Keratinocyte (primary cell): ENCODE results near the gene SOWAHA. TPM values are rescaled to one million over a fixed set of nuclear protein-coding genes. Genes with fewer than 3 reads are reported as not detected.
A peak's percentile ranks its signal among the peaks of the same experiment; 100 is the strongest.

Source experiments
- DNase-seq: peaks from one replicate; pipeline ENCODE4 v3.0.0-alpha.2; 2011; ENCODE audit warnings: low read depth, missing footprints, low spot score
- FAIRE-seq: peaks from 2 replicates; lab custom pipeline; 2011; peaks lifted over from hg19 to GRCh38; lab: Jason Lieb, UNC
- H2AFZ ChIP-seq: 2 replicates; pipeline ENCODE4 v1.6.0; 2012; ENCODE audit warnings: low read length, control low read depth, inconsistent platforms; ENCODE audit not compliant: control insufficient read depth
- H3K27ac ChIP-seq: 2 replicates; pipeline ENCODE4 v1.5.1; 2011; ENCODE audit warnings: low read length; ENCODE audit not compliant: control insufficient read depth, insufficient read depth
- H3K27me3 ChIP-seq: 3 replicates; pipeline ENCODE4 v1.6.0; 2011; ENCODE audit warnings: low read length; ENCODE audit not compliant: control insufficient read depth, insufficient read depth; ENCODE audit errors: extremely low read depth
- H3K36me3 ChIP-seq, 2 experiments: 2 replicates in 1 of 2; 3 replicates in 1 of 2; pipeline ENCODE4 v1.5.1; 2011; ENCODE audit warnings: low read length in 2 of 2, mild to moderate bottlenecking in 1 of 2; ENCODE audit not compliant: control insufficient read depth in 2 of 2, insufficient read depth in 2 of 2; ENCODE audit errors: extremely low read depth in 1 of 2
- H3K4me1 ChIP-seq: 3 replicates; pipeline ENCODE4 v1.5.1; 2011; ENCODE audit warnings: low read length; ENCODE audit not compliant: control insufficient read depth, insufficient read depth; ENCODE audit errors: extremely low read depth
- H3K4me2 ChIP-seq: 3 replicates; pipeline ENCODE4 v1.6.0; 2011; ENCODE audit warnings: low read depth, low read length; ENCODE audit not compliant: control insufficient read depth, insufficient read depth; ENCODE audit errors: extremely low read depth
- H3K4me3 ChIP-seq, 3 experiments: fragments of 200-600 bp in 1 of 3; sonication (generic) in 1 of 3; 2 replicates in 2 of 3; 3 replicates in 1 of 3; pipeline ENCODE4 v1.5.1; 2011 to 2016; ENCODE audit warnings: low read length in 3 of 3, mild to moderate bottlenecking in 3 of 3, control low read depth in 2 of 3, inconsistent platforms in 1 of 3, low read depth in 1 of 3, mixed read lengths in 1 of 3, mixed run types in 1 of 3, moderate library complexity in 1 of 3; ENCODE audit not compliant: control insufficient read depth in 2 of 3, insufficient read depth in 2 of 3; ENCODE audit errors: extremely low read depth in 1 of 3
- H3K79me2 ChIP-seq: 2 replicates; pipeline ENCODE4 v1.6.0; 2012; ENCODE audit warnings: low read length; ENCODE audit not compliant: control insufficient read depth, insufficient read depth
- H3K9ac ChIP-seq: 3 replicates; pipeline ENCODE4 v1.6.0; 2011; ENCODE audit warnings: low read length; ENCODE audit not compliant: control insufficient read depth, insufficient read depth; ENCODE audit errors: extremely low read depth
- H3K9me1 ChIP-seq: 3 replicates; pipeline ENCODE4 v1.6.0; 2011; ENCODE audit warnings: low read length; ENCODE audit not compliant: control insufficient read depth, insufficient read depth; ENCODE audit errors: extremely low read depth
- H3K9me3 ChIP-seq: 2 replicates; pipeline ENCODE4 v1.5.1; 2012; ENCODE audit warnings: low read depth, low read length; ENCODE audit not compliant: control insufficient read depth
- H4K20me1 ChIP-seq: 3 replicates; pipeline ENCODE4 v1.6.0; 2011; ENCODE audit warnings: low read length; ENCODE audit not compliant: control insufficient read depth, insufficient read depth; ENCODE audit errors: extremely low read depth
- EZH2 ChIP-seq: IDR thresholded peaks from one replicate; pipeline ENCODE4 v1.6.1; 2012; ENCODE audit warnings: inconsistent platforms, mild to moderate bottlenecking, low read length, moderate library complexity
- dilution Hi-C: fragments of 300-500 bp; cut with MboI; formaldehyde crosslinking; loops from one replicate; pipeline ENCODE4 v1.7.0; 2020; ENCODE audit warnings: low sequenced_read_pairs; ENCODE audit not compliant: extremely low pct_ligation_motif_present
- polyA plus RNA-seq, 5 experiments: library from polyadenylated mRNA; depleted of rRNA in 3 of 5; stranded (reverse) in 3 of 5; stranded (forward) in 1 of 5; unstranded in 1 of 5; fragments of >200 nt; gene quantifications; 1 replicate in 1 of 5; 2 replicates in 3 of 5; 3 replicates in 1 of 5; pipeline versions ENCODE4 v1.2.1 to v1.2.3, GENCODE V29; 2011 to 2012; ENCODE audit warnings: missing spikeins in 2 of 5, low read depth in 1 of 5, low replicate concordance in 1 of 5
- TF ChIP-seq, protein P1 (sequence below), 3 experiments: IDR thresholded peaks in 1 of 3; conservative IDR thresholded peaks in 1 of 3; optimal IDR thresholded peaks in 1 of 3; 2 replicates in 2 of 3; 3 replicates in 1 of 3; pipeline versions ENCODE3 to v1.5.1; 2011; ENCODE audit warnings: low read length in 3 of 3, mild to moderate bottlenecking in 3 of 3, moderate library complexity in 2 of 3, control low read depth in 1 of 3, inconsistent platforms in 1 of 3; ENCODE audit not compliant: insufficient read depth in 2 of 3; ENCODE audit errors: extremely low read depth in 1 of 3

The SOWAHA gene
- polyA plus RNA-seq, 1 donor (not counting 4 experiments of a cell fraction or from before 2014, with no cell fraction given) = not detected

- peak overlapping the region; percentile 52 for H3K4me2 ChIP-seq
- no peak for FAIRE-seq
- dilution Hi-C loops = no loop called here
Observed at GRCh38 chr5:132828846-132829494, 15.9 kb downstream of the SOWAHA start.

DNA sequence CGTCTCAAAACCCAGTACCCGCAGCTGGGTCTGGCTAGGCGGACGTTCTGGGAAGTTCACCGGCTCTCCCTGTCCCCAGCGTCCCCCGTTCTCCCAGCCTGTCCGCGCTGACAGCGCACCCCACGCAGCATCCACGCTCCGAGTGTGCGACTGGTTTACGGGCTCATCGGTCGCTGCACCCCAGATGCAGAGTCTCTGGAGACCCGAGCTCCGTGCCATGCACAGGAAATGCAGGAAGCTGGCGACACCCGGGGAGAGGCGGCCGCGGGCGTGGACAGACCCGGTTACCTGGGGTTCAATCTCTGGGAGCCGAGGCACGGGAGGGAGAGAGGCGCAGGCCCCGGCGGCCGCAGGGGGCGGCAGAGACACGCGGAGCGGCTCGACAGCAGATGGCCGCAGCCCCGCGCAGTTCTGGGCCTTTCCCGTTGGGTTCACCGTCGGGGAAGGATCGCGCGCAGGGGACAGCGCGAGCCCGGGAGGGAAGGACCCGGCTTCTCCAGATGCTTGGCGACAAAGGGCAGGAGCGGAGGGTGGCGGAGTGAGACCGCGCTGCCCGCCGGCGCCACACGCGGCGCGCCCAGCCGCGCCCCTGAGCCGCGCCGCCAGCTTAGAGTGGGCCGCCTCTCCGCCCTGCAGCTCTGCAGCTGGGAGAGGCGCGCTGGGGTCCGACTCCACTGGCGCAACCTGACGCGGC is 16.8 kb downstream of the SOWAHA start:
- Histone ChIP-seq H3K27ac (no peak overlapping the region), H3K27me3 (peaks cover 21% of the 10 kb centered on the region), H3K4me1 (no peaks in the 10 kb centered on the region), H3K4me3 (peak overlapping the region; percentile 39 to 67 (median 66)), H4K20me1 (no peaks in the 10 kb centered on the region), H3K9me3 (no peaks in the 10 kb centered on the region), H3K4me2 (peak overlapping the region; percentile 52), H3K9me1 (no peaks in the 10 kb centered on the region), H3K36me3 (no peaks in the 10 kb centered on the region), H2AFZ (peak overlapping the region; percentile 82), H3K79me2 (no peaks in the 10 kb centered on the region), H3K9ac (peak overlapping the region; percentile 54)
- FAIRE-seq (no peak), DNase-seq (no peak)
- dilution Hi-C loops = no loop called here
- TF ChIP-seq EZH2 = peak; percentile 40
- TF ChIP-seq, protein P1, sequence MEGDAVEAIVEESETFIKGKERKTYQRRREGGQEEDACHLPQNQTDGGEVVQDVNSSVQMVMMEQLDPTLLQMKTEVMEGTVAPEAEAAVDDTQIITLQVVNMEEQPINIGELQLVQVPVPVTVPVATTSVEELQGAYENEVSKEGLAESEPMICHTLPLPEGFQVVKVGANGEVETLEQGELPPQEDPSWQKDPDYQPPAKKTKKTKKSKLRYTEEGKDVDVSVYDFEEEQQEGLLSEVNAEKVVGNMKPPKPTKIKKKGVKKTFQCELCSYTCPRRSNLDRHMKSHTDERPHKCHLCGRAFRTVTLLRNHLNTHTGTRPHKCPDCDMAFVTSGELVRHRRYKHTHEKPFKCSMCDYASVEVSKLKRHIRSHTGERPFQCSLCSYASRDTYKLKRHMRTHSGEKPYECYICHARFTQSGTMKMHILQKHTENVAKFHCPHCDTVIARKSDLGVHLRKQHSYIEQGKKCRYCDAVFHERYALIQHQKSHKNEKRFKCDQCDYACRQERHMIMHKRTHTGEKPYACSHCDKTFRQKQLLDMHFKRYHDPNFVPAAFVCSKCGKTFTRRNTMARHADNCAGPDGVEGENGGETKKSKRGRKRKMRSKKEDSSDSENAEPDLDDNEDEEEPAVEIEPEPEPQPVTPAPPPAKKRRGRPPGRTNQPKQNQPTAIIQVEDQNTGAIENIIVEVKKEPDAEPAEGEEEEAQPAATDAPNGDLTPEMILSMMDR (optimal IDR thresholded peaks at IDR 0.05 in 1 of 3, IDR thresholded peaks at IDR 0.05 in 1 of 3, conservative IDR thresholded peaks at IDR 0.05 in 1 of 3; ENCODE audit: extremely low read depth in 1 of 3, insufficient read depth in 2 of 3, low read length in 3 of 3) = peak in 2 of 3 experiments; percentile 71 to 96

More at GRCh38 chr5:132828846-132829494, 15.9 kb downstream of the SOWAHA start:
- Histone ChIP-seq H3K9me1 (no peaks in the 10 kb centered on the region), H3K9ac (no peak overlapping the region), H4K20me1 (no peaks in the 10 kb centered on the region), H2AFZ (no peak overlapping the region), H3K79me2 (no peaks in the 10 kb centered on the region), H3K27ac (no peak overlapping the region), H3K36me3 (no peaks in the 10 kb centered on the region), H3K4me3 (no peak overlapping the region), H3K9me3 (no peaks in the 10 kb centered on the region), H3K27me3 (peaks cover 24% of the 10 kb centered on the region), H3K4me1 (no peaks in the 10 kb centered on the region)
- no peak for TF ChIP-seq EZH2
- TF ChIP-seq, protein P1 (optimal IDR thresholded peaks at IDR 0.05 in 1 of 3, IDR thresholded peaks at IDR 0.05 in 1 of 3, conservative IDR thresholded peaks at IDR 0.05 in 1 of 3; ENCODE audit: extremely low read depth in 1 of 3, insufficient read depth in 2 of 3, low read length in 3 of 3) = no peak
- DNase-seq = no peak
